Epidermal melanocyte (primary cell): ENCODE results near the gene SLIT1.

Source experiments
- DNase-seq: peaks from one replicate; pipeline ENCODE4 v3.0.0; 2011; ENCODE audit warnings: low spot score; ENCODE audit not compliant: insufficient read length

The SLIT1 gene

DNA sequence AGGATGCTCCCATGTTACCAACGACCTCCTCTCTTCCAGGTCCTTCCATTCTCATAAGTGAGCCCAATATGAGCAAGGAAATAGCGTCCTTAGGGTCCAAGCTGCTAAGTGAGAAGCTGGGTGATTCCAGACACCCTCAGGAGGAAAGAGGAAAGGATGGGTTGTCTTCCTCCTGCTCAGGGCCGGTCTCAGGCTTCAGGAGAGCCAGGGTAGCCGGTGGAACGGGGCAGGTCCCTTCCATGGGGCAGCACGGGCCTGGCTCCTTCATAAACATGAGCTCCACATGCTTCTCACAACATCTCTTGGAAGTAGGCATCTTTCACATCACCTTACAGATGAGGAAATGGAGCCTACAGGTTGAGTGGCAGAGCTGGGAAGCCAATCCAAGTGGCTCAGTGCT is 12.7 kb downstream of the SLIT1 start:
- DNase-seq: no peak

DNA sequence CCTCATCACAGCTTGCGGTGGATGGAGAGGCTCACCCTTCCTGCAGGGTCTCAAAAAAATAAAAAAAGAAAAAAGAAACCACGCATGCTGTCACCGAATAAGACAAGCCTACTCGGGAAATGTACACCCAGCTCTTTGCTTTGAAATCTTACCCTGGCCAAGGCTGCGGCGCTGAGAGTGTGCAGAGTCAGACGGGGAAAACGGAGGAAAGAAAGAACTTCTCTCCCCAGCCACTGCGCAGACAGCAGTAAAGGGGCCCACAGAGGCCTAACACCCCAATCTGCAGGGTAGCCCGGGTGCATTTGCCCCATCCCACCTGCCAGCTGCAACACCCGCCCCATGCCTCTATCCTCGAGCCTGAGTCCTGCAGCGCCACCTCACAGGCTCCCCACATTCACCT is 14.8 kb downstream of the SLIT1 start:
- DNase-seq: no peak

GRCh38 chr10:97169911-97170693 is 15.7 kb downstream of the SLIT1 start:
- no peak for DNase-seq

DNA sequence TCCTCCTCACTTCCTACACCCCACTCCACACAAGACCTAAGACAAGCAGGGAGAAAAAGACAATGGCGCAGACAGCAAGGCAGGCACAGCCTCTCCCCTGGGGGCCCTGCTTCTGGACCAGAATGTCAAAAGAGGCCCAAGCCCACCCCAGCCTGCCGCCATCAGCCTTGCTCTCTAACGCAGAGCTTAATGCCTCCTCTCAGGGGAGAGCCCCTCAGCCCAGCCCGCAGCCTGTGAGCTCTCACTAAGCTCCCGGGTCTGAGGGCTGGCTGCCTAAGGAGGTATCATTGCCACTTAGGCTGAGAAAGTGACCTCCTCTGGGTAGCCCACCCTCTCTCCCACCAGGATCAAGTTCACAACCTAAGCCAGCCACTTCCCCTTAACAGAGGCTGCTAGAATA is 16.7 kb downstream of the SLIT1 start:
- DNase-seq: no peak

GRCh38 chr10:97168645-97169044 is 17.1 kb downstream of the SLIT1 start:
- no peak for DNase-seq

GRCh38 chr10:97165499-97165898 is 20.3 kb downstream of the SLIT1 start:
- DNase-seq: no peak

GRCh38 chr10:97163781-97164501 is 21.8 kb downstream of the SLIT1 start:
- DNase-seq: no peak

DNA sequence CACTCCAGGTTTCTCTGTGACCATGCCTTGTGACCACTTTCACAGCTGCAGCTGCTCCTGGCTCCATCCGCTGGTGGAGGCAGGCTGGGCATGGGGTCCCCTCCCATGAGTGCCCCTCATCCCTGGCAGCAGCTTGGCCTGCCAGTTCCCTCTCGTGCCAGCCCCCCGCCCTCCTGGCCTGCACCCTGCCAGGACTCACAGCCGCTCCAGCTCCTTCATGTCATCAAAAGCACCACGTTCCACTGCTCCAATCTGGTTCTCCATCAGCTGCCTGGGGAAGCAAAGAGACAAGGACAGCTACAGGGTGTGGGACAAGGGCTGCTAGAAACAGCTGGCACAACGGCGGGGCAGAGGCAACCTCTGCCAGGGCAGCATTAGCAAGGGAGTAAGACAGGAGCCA is 22.6 kb downstream of the SLIT1 start:
- DNase-seq: no peak

DNA sequence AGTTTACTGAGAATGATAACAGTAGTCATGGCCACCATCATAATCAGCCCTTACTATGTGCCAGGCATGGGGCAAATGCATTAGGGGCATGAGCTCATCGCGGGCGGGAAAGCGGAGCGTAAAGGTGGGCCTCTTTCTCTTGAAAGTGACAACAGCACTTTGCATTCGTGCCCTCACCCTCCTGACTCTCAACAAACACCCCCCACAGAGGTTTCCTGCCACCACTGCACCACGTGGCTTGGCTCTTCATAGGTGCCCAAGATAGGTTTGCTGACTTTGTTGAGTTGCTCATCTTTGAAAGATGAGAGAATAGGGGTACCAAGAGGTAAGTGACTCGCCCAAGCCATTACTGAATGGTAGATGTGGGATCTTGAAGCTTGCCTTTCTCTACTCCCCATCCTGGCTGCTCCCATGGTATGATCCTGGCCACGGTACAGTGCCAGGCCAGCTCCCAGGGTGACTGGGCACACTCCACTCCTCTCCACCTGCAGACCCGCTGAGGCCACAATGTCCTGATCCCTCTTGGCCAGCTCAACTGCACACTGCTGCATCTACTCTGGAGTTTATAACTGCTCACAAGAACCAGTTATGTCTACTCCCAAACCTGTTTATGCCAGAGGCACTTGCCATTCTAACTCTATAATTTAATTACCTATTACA is 26.0 kb downstream of the SLIT1 start:
- DNase-seq: no peak

- no peak for DNase-seq
These were observed 28.1 kb downstream of the SLIT1 start for GRCh38 chr10:97157578-97158095.

GRCh38 chr10:97154781-97155180 is 31.0 kb downstream of the SLIT1 start:
- DNase-seq: no peak

DNA sequence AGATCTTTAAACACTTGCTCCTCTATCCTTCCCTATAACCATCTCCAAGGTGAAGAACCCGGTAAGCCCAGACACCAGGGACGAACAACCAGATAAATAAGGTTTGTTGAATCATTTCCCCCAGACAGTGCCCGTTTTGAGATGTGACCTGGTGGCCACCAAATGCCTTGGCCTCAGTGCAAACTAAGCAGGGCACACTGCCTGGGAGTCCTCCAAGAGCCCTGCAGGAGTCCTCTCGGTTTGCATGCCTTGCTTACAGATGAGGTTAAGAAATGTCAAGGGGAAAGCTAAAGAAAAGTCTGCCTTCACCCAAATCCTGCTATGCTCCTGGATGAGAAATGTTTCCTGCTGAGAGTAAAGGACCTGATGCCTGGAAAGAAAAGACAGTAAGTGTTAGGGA is 31.6 kb downstream of the SLIT1 start:
- DNase-seq: no peak

GRCh38 chr10:97153270-97153850 is 32.4 kb downstream of the SLIT1 start:
- no peak for DNase-seq

DNA sequence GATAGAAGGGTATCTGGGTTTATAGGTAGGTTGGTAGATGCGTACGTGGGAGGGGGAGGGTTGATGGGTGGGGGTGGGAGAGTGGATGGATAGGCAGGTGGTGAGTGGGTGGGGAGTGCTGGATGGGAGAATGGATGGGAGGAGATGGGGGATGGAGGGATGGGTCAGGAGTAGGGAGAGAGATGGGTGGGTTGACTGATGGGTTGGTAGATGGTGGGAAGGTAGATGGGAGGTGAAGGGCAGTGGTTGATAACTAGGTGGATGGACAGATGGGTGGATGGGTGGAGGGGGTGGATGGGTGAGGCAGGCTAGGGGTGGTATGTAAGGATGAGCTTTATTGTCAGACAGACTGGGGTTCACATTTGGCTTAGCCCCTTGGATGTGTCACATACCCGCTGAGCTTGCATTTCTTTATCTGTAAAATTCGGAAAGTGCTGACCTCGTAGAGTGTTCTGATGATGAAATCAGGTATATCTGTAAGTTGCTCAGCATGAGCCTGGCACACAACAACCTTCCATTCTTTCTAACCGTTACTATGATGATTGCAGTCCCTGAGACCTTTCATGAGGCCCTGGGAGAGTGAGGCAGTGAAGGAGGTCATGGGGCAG is 34.3 kb downstream of the SLIT1 start:
- no peak for DNase-seq

- no peak for DNase-seq
These were observed 35.1 kb downstream of the SLIT1 start for GRCh38 chr10:97150616-97151015.

DNA sequence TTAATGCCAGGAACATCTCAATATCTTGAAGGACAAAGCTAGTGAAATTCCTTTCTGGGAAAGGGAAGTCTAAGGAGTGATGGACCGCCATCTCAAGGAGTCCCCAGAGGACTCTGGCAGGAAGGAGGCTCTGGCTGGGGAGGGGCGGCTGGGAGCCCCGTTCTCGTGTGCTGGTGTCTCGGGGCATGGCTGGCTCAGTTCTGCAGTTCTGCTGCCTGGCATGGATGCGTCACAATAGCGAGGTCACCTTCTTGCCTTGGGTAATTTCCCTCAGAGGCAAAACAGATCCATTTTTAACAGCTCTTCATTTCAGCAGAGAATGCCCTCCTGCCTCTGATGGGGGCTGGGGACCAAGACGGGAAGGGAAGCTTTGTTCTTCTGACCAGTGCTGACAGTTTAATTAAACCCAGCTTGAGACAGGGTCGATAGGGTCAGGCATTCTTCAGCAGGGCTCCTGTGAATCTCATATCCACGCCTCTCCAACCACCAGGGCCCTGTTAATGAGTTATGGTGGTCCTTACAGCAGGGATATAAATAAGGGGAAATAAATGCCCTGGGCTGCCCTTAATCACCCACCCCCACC is 35.7 kb downstream of the SLIT1 start:
- no peak for DNase-seq

GRCh38 chr10:97149079-97149531 is 36.7 kb downstream of the SLIT1 start:
- DNase-seq: no peak

DNA sequence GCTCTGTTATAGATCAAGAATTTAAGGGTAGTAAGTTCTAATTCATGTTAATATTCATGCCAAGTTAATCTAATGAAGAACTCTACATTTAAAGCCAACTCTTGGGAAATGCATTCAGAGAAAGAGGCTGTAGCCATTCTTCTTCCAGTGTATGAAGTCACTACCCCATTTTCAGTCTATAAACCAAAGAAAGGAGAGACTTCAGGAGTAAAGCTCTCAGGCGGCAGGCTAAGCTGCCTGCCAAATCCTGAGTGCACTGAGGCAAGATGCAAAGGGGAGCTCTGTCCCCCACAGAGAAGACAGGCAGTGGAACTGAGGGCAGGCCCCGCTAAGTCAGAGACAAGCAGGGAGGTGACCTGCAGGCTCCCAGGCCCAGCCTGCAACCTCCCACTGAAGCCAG is 41.5 kb downstream of the SLIT1 start:
- no peak for DNase-seq

GRCh38 chr10:97142834-97143233 is 42.9 kb downstream of the SLIT1 start:
- no peak for DNase-seq

DNA sequence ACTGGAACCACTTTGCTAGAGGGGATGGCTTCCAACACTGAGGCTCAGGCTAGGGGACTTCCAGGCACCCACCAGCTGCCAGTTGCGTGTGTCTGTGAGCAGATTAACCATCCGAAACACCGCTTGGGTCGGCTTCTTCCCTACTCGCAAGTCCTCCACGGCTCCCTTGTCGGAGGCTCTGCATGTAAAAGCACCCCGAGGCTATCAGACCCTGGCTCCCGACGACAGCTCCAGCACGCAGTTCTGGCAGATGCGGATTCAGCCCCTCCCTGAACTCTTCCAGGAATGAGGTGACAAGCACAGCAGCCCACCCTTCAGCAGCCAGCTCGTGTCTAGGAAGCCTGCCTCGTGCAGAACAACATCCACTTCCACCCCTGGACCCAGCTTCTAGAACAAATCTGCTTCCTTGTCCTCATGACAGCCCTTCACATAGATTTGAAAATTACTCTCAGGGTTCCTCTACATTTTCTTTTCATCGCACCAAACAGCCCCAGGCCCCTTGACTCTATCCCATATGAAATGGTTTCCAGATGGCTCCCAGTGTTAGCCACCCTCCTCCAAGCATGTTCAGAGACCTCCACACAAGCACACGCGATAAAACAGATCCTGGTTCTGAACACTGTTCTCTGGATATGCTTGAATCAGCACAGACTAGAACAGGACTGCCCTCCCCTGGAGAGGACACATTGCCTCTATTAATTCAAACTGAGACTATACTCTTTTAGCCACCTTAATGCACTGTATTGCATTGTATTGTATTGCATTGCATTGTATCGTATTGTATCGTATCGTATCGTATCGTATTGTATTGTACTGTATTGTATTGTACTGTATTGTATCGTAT is 44.6 kb downstream of the SLIT1 start:
- no peak for DNase-seq
